ENCODE data around the gene KCNMB4.

Gene KCNMB4

DNA sequence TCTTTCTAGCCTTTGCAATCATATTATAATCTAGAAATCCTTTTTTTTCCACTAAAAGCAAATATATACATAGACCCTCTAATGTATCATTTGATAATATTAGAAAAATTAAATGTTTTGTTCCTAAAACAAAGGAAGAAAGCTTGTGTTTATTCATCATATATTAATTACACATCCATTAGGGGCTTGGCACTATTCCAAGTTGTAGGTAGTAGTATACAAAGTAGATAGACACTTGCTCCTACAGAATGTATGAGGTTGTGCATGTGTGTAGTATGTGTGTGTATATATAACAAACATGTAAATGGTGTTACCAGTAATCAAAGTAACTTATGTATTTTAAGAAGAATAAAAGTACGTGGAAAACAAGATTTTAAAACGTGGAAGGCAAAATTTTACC, 15.0 kb upstream of the KCNMB4 start:
- H3K9me3 ChIP-seq (ENCODE audit: control insufficient read depth, low read length) = no peaks in the 10 kb centered on the region
- no peak overlapping the region for H3K4me3 ChIP-seq (ENCODE audit: insufficient read depth, low read depth, low read length, poor library complexity, severe bottlenecking)
- H3K27ac ChIP-seq (ENCODE audit: insufficient read depth, low read length, poor library complexity, severe bottlenecking) = no peak overlapping the region
- no peaks in the 10 kb centered on the region for H3K27me3 ChIP-seq (replicated peaks; ENCODE audit: control insufficient read depth, insufficient read depth, low read length, poor library complexity, severe bottlenecking)
- H3K4me1 ChIP-seq (ENCODE audit: control insufficient read depth, insufficient read depth, low read length, poor library complexity, severe bottlenecking) = no peaks in the 10 kb centered on the region
- peaks cover 8% of the 10 kb centered on the region for H3K36me3 ChIP-seq (ENCODE audit: control insufficient read depth, insufficient read depth, low read length)
- no peak for DNase-seq

DNA sequence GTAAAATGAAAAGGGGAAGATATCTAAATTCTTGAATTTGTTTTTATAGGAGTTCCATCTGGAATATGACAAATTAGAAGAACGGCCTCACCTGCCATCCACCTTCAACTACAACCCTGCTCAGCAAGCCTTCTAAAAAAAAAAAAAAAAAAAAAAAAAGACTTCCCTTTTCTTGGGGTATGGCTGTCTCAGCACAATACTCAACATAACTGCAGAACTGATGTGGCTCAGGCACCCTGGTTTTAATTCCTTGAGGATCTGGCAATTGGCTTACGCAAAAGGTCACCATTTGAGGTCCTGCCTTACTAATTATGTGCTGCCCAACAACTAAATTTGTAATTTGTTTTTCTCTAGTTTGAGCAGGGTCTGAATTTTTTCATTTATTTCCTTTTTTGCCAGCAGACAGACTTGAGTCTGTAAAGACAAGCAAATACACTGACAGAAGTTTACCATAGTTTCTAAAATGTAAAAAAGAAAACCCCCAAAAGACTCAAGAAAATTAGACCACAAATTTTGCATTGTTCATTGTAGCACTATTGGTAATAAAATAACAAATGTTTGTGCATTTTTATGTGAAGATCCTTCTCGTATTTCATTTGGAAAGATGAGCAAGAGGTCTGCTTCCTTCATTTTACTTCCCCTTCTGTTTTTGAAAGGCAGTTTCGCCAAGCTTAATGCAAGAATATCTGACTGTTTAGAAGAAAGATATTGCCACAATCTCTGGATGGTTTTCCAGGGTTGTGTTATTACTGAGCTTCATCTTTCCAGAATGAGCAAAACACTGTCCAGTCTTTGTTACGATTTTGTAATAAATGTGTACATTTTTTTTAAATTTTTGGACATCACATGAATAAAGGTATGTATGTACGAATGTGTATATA, 12.1 kb upstream of the KCNMB4 start:
- no peak for DNase-seq
- H3K4me3 ChIP-seq (ENCODE audit: insufficient read depth, low read depth, low read length, poor library complexity, severe bottlenecking) = no peak overlapping the region
- no peaks in the 10 kb centered on the region for H3K9me3 ChIP-seq (ENCODE audit: control insufficient read depth, low read length)
- peaks cover 8% of the 10 kb centered on the region for H3K36me3 ChIP-seq (ENCODE audit: control insufficient read depth, insufficient read depth, low read length)
- H3K27ac ChIP-seq (ENCODE audit: insufficient read depth, low read length, poor library complexity, severe bottlenecking) = no peak overlapping the region
- no peaks in the 10 kb centered on the region for H3K27me3 ChIP-seq (replicated peaks; ENCODE audit: control insufficient read depth, insufficient read depth, low read length, poor library complexity, severe bottlenecking)
- no peaks in the 10 kb centered on the region for H3K4me1 ChIP-seq (ENCODE audit: control insufficient read depth, insufficient read depth, low read length, poor library complexity, severe bottlenecking)

DNA sequence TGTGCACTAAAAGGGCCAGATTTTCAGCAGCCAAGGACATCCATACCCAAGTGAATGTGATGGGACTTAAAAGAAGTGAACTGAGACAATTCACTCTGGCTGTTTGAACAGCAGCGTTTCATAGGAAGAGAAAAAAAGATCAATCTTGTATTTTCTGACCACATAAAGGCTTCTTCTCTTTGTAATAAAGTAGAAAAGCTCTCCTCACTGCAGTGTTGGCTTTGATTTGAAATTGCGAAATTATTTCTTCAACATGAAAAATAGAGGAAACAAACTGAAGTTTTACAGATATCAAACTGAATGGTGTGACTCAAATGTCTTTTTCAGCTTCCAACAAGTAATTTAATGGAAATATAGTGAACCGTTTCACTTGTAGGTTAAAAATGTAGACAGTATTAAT, 11.3 kb upstream of the KCNMB4 start:
- no peak for DNase-seq
- Histone ChIP-seq H3K27me3 (replicated peaks; ENCODE audit: control insufficient read depth, insufficient read depth, low read length, poor library complexity, severe bottlenecking) (no peaks in the 10 kb centered on the region), H3K27ac (ENCODE audit: insufficient read depth, low read length, poor library complexity, severe bottlenecking) (no peak overlapping the region), H3K9me3 (ENCODE audit: control insufficient read depth, low read length) (no peaks in the 10 kb centered on the region), H3K36me3 (ENCODE audit: control insufficient read depth, insufficient read depth, low read length) (peaks cover 4% of the 10 kb centered on the region), H3K4me1 (ENCODE audit: control insufficient read depth, insufficient read depth, low read length, poor library complexity, severe bottlenecking) (no peaks in the 10 kb centered on the region), H3K4me3 (ENCODE audit: insufficient read depth, low read depth, low read length, poor library complexity, severe bottlenecking) (no peak overlapping the region)

DNA sequence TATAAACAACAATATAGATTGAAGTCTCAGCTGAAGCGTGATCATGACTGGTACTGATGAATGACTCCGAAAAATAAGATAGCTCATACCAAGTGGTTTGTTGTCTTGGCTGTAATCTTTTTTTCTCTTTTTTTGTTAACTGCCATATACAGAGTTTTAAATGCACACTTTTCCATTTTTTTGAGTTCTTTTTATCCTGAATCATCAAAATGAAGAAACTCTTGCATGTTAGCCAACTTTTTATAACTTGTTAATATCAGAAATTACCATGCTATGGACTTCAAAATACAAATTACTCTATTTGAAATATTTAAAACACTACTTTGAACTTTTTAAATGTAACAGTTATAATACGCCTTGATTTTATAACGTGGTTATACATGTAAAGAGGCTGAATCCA, 10.1 kb upstream of the KCNMB4 start:
- DNase-seq = no peak
- Histone ChIP-seq H3K27ac (ENCODE audit: insufficient read depth, low read length, poor library complexity, severe bottlenecking) (no peak overlapping the region), H3K27me3 (replicated peaks; ENCODE audit: control insufficient read depth, insufficient read depth, low read length, poor library complexity, severe bottlenecking) (no peaks in the 10 kb centered on the region), H3K4me3 (ENCODE audit: insufficient read depth, low read depth, low read length, poor library complexity, severe bottlenecking) (no peak overlapping the region), H3K36me3 (ENCODE audit: control insufficient read depth, insufficient read depth, low read length) (peaks cover 4% of the 10 kb centered on the region), H3K4me1 (ENCODE audit: control insufficient read depth, insufficient read depth, low read length, poor library complexity, severe bottlenecking) (no peaks in the 10 kb centered on the region), H3K9me3 (ENCODE audit: control insufficient read depth, low read length) (no peaks in the 10 kb centered on the region)

DNA sequence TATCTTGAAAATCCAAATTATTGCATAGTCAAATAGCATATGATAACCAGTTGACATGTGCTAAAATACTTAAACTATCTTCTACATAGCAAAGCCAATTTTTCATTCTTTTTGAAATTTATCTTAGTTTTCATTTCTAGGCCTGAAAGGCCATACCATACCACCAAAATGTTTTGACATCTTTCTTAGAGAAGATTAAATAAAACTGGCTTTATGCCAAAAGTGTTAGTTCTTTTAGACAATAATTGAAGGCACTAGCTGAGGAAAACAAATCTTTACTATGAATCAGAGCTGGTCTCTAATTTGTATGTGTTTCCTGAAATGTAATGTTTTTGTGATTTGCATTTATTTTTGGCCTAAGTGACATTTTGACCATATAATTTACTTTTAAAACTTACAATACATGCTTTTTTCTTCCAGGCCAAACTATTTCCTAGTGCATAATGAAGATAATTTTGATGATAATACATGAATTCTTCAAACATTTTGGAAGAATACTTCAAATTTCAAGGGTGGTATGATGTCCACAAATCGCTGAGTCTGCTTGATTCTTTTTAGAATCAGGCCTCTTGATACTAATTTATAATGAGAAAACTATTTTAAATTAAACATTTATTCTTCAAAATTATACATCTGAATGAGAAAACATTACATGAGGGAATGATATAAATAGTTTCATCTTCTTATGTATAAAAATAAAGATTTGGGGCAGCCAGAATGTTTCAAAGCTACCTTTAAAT, 6.5 kb upstream of the KCNMB4 start:
- Histone ChIP-seq H3K36me3 (ENCODE audit: control insufficient read depth, insufficient read depth, low read length) (no peaks in the 10 kb centered on the region), H3K27ac (ENCODE audit: insufficient read depth, low read length, poor library complexity, severe bottlenecking) (no peak overlapping the region), H3K4me3 (ENCODE audit: insufficient read depth, low read depth, low read length, poor library complexity, severe bottlenecking) (no peak overlapping the region), H3K4me1 (ENCODE audit: control insufficient read depth, insufficient read depth, low read length, poor library complexity, severe bottlenecking) (no peaks in the 10 kb centered on the region), H3K9me3 (ENCODE audit: control insufficient read depth, low read length) (no peaks in the 10 kb centered on the region), H3K27me3 (replicated peaks; ENCODE audit: control insufficient read depth, insufficient read depth, low read length, poor library complexity, severe bottlenecking) (no peaks in the 10 kb centered on the region)
- DNase-seq = no peak

DNA sequence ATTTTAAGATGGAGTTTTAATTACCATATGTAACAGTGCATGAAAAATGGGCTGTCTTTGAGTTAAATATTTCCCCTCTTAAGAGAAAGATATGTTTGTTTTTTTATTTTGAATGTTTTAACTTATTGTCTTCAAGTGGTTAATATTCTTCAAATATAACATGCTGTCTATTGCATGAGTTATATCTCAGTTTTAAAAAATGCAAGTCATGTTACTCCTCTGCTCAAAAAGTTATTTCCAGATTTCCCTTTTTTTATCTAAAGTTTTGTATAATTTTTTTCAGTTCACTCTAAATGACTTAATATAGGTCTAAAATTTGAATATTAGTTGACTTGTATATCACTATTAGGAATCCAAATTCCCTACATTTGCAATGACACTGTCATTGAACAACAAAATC, 5.9 kb upstream of the KCNMB4 start:
- Histone ChIP-seq H3K9me3 (ENCODE audit: control insufficient read depth, low read length) (no peaks in the 10 kb centered on the region), H3K27me3 (replicated peaks; ENCODE audit: control insufficient read depth, insufficient read depth, low read length, poor library complexity, severe bottlenecking) (no peaks in the 10 kb centered on the region), H3K4me1 (ENCODE audit: control insufficient read depth, insufficient read depth, low read length, poor library complexity, severe bottlenecking) (peaks cover 3% of the 10 kb centered on the region), H3K4me3 (ENCODE audit: insufficient read depth, low read depth, low read length, poor library complexity, severe bottlenecking) (no peak overlapping the region), H3K36me3 (ENCODE audit: control insufficient read depth, insufficient read depth, low read length) (no peaks in the 10 kb centered on the region), H3K27ac (ENCODE audit: insufficient read depth, low read length, poor library complexity, severe bottlenecking) (no peak overlapping the region)
- no peak for DNase-seq

DNA sequence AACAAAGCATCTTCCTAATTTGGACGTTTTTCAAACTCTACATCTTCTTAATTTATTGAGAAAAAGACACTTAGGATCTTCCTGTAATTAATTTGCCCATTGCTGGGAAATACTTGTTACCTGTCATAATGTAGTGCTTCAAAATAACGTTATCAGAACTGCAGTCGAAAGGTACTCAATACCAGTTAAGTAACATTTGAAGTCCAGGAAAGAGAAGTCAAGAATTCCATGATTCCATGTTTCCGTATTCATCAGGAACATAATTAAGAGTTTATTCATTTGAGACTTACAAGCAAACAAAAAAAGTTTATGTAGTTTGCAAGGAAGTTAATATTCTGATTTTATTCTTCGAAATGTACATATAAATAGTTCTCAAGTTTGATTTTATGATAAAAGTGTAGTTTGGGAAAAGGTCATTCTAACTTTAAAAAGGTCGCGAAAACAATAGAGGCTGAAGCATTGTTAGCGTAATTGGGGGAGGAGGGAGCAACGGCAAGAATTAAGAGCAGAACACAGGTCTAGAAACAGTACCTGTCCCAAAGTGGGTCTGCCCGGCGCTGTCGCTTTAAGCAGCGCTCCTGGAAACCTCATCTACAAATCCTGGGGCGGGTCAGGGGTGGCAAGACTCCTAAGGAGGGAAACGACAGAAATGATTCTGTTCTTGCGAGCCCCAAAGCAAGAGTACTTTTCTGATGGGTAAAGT, 1.2 kb upstream of the KCNMB4 start:
- H3K9me3 ChIP-seq (ENCODE audit: control insufficient read depth, low read length) = no peaks in the 10 kb centered on the region
- no peaks in the 10 kb centered on the region for H3K36me3 ChIP-seq (ENCODE audit: control insufficient read depth, insufficient read depth, low read length)
- peaks cover 5% of the 10 kb centered on the region for H3K27me3 ChIP-seq (replicated peaks; ENCODE audit: control insufficient read depth, insufficient read depth, low read length, poor library complexity, severe bottlenecking)
- H3K4me3 ChIP-seq (ENCODE audit: insufficient read depth, low read depth, low read length, poor library complexity, severe bottlenecking) = peak overlapping the region; percentile 63
- DNase-seq = no peak
- H3K4me1 ChIP-seq (ENCODE audit: control insufficient read depth, insufficient read depth, low read length, poor library complexity, severe bottlenecking) = peaks cover 18% of the 10 kb centered on the region
- H3K27ac ChIP-seq (ENCODE audit: insufficient read depth, low read length, poor library complexity, severe bottlenecking) = no peak overlapping the region

DNA sequence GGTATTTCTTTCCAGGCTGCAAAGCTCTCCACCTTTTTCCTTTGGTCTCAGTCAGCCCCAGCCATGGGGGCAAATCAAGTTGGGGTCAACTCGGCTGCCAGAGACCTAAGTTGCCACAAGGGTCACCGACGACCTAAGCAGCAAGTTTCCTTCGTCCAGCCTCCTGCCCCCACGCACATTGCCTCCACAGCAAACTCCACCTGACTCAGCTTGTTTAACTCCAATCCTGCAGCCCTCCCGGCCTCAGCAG, 767 bp upstream of the KCNMB4 start:
- Histone ChIP-seq H3K9me3 (ENCODE audit: control insufficient read depth, low read length) (no peaks in the 10 kb centered on the region), H3K4me3 (ENCODE audit: insufficient read depth, low read depth, low read length, poor library complexity, severe bottlenecking) (peak overlapping the region; percentile 63), H3K27ac (ENCODE audit: insufficient read depth, low read length, poor library complexity, severe bottlenecking) (no peak overlapping the region), H3K4me1 (ENCODE audit: control insufficient read depth, insufficient read depth, low read length, poor library complexity, severe bottlenecking) (peaks cover 18% of the 10 kb centered on the region), H3K36me3 (ENCODE audit: control insufficient read depth, insufficient read depth, low read length) (no peaks in the 10 kb centered on the region), H3K27me3 (replicated peaks; ENCODE audit: control insufficient read depth, insufficient read depth, low read length, poor library complexity, severe bottlenecking) (peaks cover 5% of the 10 kb centered on the region)
- no peak for DNase-seq

DNA sequence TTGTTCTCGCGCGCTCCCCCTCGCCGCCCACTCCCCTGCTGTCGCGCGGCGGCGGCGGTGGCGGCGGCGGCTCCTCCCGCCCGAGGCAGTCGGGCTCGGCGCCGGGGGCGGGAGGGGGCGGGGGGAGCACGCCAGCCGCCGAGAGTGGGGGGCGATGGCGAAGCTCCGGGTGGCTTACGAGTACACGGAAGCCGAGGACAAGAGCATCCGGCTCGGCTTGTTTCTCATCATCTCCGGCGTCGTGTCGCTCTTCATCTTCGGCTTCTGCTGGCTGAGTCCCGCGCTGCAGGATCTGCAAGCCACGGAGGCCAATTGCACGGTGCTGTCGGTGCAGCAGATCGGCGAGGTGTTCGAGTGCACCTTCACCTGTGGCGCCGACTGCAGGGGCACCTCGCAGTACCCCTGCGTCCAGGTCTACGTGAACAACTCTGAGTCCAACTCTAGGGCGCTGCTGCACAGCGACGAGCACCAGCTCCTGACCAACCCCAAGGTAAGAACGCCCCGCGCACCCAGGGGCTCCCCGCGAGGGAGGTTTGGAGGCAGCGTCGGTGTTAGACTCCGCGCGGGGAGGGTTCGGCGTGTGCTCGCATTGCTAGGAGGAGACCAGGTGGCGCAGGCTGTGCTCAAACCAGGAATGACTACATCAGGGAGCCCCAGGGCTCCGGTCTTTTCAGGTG, 629 bp downstream of the KCNMB4 start:
- no peaks in the 10 kb centered on the region for H3K36me3 ChIP-seq (ENCODE audit: control insufficient read depth, insufficient read depth, low read length)
- H3K4me1 ChIP-seq (ENCODE audit: control insufficient read depth, insufficient read depth, low read length, poor library complexity, severe bottlenecking) = peaks cover 18% of the 10 kb centered on the region
- peak; percentile 18 to 47 (median 44) for DNase-seq
- H3K9me3 ChIP-seq (ENCODE audit: control insufficient read depth, low read length) = no peaks in the 10 kb centered on the region
- peak overlapping the region; percentile 37 for H3K27ac ChIP-seq (ENCODE audit: insufficient read depth, low read length, poor library complexity, severe bottlenecking)
- peak overlapping the region; percentile 61 for H3K4me3 ChIP-seq (ENCODE audit: insufficient read depth, low read depth, low read length, poor library complexity, severe bottlenecking)
- peaks cover 5% of the 10 kb centered on the region for H3K27me3 ChIP-seq (replicated peaks; ENCODE audit: control insufficient read depth, insufficient read depth, low read length, poor library complexity, severe bottlenecking)
